Activated CD4-positive, alpha-beta T cell treated with anti-CD3 and anti-CD28 coated beads, Interleukin-2, amount 50 U/mL, for 4 hours (primary cell): ENCODE measurements around the gene GAN.

Source experiments
- DNase-seq, 2 experiments: peaks; one replicate each; pipeline ENCODE4 v3.0.0-alpha.2; 2020

The GAN gene, protein sequence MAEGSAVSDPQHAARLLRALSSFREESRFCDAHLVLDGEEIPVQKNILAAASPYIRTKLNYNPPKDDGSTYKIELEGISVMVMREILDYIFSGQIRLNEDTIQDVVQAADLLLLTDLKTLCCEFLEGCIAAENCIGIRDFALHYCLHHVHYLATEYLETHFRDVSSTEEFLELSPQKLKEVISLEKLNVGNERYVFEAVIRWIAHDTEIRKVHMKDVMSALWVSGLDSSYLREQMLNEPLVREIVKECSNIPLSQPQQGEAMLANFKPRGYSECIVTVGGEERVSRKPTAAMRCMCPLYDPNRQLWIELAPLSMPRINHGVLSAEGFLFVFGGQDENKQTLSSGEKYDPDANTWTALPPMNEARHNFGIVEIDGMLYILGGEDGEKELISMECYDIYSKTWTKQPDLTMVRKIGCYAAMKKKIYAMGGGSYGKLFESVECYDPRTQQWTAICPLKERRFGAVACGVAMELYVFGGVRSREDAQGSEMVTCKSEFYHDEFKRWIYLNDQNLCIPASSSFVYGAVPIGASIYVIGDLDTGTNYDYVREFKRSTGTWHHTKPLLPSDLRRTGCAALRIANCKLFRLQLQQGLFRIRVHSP

DNA sequence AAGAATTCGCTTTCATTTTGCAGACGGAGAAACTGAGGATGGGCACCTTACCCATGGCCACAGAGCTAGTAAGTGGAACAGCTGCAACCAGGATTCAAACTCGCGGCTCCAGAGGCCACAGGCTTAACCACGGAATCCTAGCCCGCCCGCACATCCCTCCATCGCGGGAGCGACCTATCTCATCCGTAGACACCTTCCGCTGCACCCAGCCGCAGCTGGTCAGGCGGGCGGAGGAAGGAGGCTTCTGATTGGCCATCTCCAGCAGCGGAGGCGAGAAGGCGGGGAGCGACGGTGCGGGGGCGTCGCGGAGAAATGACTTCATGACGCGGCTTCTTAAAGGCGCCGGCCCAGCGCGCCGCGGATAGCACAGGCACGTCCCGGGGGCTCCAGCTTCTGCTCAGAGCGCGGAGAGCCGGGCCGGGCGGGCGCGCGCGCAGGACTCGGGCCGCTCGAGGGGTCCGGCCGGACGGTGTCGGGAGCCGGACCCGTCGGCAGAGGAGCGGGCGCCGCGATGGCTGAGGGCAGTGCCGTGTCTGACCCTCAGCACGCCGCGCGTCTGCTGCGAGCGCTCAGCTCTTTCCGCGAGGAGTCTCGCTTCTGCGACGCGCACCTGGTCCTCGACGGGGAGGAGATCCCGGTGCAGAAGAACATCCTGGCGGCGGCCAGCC, at the start of gene GAN:
Gene GAN, plus strand, starts transcription at position 360 of the 668 bp plus-strand sequence. Its CDS starts 152 bp downstream, at position 512.
- peak; percentile 91 to 93 for DNase-seq

DNA sequence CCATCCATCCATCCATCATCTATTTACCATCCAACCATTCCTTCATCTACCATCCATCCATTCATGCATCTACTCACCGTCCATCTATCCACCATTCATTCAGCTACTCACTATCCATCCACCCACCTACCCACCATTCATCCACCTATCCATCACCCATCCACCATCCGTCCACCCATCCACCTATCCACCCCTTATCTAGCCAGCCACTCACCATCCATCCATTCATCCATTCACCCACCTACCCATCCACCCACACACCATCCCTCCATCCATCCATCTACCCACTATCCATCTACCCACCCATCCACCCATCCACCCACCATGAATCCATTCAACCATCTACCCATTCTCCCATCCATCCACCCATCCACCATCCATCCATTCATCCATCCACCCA, 49.7 kb upstream of the GAN start:
- no peak for DNase-seq

DNA sequence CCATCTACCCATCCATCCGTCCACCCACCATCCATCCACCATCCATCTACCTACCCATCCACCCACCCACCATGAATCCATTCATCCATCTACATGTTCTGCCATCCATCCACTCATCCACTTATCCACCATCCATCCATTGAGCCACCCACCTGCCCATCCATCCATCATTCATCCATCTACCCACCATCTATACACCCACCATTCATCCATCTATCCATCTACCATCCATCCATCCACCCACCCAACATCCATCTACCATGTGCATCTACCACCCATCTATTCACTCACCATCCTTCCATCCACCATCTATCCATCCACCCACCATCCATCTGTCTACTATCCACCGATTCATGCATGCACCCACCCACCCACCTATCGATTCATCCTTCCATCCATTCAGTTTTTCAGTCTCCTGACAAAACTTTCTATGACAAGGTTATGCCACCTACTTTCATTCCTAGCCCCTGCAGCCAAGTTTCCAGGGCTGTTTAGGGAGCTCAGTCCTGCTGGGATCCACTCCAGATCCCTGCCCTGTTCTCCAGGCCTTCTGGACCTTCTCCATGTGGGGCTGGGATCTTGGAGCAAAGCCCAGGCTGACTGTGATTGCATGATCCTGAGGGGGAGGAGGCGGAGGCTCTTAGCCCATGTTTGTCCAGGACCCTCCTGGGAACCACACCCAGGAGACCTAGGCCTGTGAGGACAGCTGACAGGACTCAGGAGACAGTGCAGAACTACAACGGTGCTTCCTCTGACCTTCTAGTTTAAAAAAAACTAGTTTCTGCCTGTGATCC, 48.9 kb upstream of the GAN start:
- no peak for DNase-seq

DNA sequence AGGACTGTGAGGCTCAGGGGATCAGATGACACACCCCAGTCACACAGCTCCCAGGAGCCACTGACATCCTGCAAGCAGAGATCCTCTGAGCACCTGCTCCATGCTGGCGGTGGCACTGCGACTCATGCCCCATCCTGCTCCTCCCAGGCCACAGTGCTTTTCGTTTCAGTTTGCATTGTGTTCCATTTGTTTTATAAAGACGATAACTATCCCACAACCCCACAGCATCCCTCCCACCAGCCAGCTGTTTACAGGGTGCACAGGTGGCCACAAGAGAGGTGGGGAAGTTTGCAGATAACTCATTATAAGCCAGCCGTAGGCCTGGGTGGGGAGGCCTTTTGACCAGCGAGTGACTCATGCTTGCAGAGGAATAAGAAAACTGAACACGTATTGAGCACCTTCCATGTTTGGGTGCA, 48.1 kb upstream of the GAN start:
- no peak for DNase-seq

DNA sequence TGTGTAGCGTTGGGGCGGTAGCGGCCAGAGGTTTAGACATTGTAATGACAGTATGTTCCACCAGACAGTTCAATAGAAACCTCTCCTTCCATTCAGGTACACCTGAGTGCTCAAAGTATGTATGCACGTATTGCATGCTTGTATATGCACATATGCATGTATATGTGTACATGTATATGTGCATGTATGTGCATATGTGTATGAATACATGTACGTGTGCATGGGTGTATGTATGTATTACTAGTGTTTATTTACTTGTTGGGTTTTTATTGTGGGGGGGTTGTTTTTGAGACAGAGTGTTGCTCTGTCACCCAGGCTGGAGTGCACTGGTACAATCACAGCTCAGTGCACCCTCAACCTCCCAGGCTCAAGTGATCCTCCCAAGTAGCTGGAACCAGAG, 46.3 kb upstream of the GAN start:
- DNase-seq: no peak

DNA sequence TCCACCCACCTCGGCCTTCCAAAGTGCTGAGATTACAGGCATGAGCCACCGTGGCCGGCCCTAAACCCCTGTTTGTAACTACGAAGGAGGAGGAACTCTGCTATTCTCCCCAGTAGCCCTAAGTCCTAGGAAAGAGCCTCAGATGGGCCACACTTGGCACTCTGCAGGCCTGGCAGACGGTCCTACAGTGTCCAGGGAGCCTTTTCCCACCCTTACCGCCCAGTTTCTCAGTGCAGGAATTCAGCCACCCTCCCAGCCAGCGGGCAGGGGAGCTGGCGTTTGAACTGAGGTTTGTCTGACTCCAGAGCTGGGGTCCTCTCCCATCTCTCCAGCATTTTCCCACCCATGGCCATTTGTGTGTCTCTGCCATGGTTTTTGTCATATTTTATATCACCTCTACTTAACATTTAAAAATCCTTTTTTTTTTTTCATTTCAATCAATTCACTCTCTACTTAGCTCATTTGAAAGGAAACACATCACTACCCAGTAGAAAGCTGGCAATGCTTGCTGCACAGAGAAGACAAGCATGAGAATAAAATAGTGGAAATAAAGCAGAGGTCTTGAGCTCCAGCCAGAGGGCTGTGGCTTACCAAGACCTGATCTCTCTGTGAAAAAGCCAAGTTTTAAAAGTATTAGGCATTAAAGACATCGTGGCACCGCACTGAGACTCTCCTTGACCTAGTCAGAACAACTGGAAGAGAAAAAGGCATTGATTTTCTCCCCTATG, 41.4 kb upstream of the GAN start:
- no peak for DNase-seq

DNA sequence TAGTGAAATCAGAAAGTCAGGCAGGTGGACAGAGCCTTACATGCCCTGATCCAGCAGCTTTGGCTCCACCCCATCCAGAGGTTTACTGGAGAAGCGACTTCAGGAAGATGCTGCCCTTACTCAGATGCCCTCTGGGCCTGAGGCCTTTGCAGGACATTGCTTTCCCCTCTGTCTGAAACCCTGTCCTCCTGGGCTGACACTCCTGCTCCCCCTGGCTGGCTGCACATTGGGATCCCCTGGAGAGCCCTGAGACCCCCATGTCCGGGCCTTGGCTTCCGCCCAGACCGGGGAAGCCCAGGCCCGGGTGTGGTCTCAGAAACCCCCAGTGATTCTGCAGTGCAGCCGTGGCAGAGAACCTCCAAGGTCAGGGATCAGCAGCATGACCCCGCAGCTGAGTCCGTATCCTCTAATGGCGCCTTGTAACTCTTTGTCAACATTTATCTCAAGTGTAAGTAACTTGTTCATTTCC, 39.7 kb upstream of the GAN start:
- no peak for DNase-seq

DNA sequence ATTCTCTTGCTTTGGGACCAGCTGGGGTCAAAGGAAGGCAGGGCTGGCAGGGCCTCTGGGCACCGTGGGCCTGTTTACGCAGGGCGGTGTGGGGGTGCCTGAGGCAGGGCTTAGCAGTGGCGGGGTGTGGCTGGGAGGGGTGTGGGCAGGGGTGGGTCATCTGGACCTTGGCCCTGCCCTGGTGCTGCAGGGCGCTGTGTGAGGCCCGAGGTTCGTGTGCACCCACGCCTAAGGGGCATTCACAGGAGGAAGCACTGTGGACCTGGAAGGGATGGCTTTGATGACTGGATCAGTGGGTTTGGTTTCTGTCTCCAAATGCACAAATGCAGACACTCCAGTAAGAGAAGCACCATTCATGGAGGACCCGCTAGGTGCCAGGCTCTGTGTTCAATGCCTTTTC, 39.0 kb upstream of the GAN start:
- no peak for DNase-seq

DNA sequence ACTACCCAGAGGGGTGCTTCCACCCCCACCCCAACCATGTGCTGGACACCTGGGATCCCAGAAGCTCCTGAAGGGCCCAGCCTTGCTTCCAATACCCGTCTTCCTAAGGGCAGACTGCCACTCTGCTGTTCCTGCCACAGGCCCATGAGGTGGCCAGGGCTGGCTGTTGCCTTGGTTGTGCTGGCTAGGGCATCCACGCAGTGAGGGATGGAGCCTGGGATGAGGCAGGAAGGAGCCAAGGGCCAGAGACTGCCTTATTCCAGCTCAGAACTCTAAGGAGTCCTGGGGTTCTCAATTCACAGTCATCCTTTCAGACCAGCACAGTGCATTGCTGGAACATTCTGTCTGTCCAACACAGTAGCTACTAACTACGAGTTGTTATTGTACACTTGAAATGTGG, 38.4 kb upstream of the GAN start:
- DNase-seq: no peak

DNA sequence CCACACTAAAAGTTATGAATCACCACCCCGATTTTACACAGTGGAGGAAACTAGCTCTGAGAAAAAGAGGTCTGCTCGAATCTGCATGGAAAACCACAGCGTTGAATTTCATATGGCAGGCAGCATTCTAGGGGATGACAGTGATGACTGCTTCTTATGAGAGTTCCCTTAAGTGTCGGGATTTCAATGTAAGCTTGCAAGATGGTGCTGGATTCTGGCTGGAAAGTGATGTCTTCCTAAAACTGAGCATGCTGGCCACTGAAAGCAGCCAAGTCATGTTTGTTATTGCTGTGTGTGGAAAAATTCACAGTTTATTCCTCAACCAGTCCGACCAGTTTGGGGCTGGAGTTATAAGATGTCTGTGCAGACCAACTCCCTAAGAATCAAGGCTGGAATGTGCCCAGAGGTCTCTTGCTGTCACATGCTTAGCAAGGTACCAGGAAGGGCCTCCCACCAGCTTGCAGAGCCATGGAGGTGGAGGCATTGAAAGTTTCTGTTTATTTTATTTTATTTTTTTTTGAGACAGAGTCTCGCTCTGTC, 37.2 kb upstream of the GAN start:
- no peak for DNase-seq

DNA sequence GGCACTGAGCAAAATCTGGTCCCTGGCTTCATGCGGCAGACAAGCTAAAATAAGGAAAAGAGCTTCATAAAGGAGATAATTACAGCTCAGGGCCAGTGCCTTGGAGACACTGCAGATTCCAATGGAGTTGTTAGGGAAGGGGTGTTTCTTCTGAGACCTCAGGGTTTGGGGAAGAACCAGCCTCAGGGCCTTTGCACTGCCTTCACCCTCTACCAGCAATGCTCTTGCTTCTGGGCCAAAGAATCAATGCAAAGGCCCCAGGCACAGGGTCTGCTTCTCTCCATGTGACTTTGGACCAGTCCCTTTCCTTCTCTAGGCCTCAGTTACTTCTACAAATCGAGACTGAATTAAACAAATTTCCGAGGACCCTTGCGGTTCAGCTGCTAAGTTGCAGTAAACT, 36.2 kb upstream of the GAN start:
- DNase-seq: no peak

DNA sequence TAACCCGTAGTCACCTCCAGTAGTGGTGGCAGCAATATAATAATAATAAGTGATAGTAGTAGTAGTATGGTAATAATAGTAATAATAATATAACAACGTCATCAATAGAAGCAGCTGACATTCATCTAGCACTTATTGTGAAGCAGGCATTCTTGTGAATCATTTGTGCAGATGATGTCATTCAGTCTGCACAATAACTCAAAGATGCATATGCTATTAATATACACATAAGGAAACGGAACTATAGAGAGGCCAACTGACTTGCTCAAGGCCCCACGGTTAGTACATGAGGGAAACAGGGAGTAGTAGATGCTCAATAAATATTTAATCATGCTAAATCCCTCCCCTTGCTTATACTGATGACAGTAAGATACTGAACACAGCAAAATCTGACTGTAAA, 35.4 kb upstream of the GAN start:
- DNase-seq: no peak

DNA sequence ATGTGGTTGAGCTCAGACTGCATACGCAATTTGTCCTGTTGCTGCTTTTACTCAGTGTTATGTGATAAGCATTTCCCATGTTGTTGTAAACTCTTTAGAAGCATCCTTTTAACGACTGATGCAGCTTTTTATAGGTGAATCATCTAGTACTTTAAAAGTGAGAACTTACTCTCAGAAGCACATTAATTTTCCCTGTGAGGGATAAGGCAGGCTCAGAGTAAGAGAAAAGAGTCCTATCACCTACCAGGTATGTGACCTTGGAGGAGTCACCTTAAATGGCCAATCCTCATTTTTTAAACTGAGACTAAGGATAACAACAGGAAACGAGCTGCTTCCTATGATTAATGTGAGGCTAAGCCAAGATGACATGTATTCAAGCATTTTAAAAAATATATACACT, 34.4 kb upstream of the GAN start:
- DNase-seq: no peak

DNA sequence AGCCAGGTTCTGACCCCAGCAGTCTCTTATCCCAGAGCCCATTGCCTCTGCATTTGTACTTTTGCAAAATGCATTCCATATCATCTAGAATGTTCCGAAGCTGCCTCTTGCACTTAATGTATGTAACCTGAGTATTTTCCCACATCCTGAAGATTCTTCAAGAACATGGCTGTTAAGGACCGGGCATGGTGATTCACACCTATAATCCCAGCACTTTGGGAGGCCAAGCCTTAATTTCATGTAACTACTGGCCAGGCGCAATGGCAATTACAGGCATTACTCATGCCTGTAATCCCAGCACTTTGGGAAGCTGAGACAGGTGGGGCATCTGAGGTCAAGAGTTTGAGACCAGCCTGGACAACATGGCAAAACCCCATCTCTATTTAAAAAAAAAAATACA, 31.7 kb upstream of the GAN start:
- no peak for DNase-seq

DNA sequence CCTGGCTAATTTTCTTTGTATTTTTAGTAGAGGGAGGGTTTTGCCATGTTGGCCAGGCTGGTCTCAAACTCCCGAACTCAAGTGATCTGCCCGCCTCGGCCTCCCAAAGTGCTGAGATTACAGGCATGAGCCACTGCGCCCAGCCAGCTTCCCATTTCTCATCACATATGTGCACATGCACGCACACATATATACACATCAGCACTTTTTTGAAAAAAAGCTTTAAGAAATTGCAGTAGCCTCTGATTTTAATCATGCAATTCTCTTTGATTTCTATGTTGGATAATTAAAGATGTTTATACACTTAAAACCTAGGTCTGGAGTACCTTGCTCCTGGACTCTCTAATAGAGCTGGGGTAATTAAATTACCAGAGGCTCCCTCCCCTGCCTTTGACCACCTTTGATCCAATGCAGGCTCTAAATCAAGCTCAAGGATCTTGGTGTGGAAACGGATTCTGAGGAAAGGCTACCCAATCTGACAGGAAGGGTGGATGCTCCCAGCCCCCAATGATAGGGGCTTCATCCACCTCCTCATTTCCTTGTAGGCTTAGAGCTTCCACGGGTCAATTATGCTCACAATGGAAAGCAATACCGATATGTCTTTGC, 29.7 kb upstream of the GAN start:
- no peak for DNase-seq

DNA sequence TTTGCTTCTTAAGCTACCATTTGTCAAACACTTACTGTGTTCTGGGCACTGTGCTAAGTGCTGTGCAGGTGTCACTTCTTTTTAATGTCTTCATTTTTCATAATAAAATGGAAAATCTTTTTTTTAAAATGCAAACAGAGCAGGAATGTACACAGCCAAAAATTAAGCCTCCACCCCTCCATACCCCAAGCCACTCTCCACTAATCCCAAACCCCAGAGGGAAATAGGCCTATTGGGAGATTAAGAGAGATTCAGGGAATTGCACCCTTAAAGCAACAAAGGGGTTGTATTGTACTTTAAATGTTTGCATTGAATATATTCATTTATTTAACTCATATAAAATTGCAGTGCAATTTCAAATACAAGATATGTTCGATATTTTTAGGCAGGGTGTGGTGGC, 28.6 kb upstream of the GAN start:
- no peak for DNase-seq

DNA sequence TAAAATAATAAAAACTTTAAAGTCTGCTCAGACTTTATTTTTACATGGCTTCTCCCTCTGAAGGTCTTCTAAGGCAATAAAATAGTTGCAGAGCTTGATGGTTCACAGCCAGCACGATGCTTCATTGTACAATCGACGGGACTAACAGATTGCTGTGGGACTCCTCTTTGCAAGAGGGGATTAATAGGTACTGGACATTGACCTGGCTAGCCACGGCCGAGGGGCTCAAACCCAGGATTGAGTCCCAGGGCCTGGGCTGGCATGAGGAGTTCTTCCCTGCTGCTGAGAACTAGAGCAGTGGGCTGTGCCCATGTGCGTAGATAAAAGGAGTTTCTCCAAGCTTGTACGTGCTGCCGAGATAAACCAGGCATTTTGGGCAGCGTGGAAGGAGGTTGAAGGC, 23.6 kb upstream of the GAN start:
- no peak for DNase-seq

DNA sequence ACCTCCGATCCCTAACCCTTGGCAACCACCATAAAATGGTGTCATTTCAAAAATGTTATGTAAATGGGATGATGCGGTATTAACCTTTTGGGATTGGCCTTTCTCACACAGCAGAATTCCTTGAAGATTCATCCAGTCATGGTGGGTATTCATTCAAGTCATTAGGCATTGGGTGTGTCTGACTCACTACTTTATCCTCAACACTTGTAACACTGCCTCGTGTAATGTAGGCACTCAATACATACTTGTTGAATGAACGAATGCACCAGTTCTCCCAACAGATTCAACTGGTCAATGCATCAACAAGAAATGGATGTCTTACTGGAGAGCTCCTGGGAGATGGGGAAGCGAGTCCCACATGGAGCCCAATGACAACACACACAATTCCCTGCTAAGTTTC, 21.8 kb upstream of the GAN start:
- no peak for DNase-seq

DNA sequence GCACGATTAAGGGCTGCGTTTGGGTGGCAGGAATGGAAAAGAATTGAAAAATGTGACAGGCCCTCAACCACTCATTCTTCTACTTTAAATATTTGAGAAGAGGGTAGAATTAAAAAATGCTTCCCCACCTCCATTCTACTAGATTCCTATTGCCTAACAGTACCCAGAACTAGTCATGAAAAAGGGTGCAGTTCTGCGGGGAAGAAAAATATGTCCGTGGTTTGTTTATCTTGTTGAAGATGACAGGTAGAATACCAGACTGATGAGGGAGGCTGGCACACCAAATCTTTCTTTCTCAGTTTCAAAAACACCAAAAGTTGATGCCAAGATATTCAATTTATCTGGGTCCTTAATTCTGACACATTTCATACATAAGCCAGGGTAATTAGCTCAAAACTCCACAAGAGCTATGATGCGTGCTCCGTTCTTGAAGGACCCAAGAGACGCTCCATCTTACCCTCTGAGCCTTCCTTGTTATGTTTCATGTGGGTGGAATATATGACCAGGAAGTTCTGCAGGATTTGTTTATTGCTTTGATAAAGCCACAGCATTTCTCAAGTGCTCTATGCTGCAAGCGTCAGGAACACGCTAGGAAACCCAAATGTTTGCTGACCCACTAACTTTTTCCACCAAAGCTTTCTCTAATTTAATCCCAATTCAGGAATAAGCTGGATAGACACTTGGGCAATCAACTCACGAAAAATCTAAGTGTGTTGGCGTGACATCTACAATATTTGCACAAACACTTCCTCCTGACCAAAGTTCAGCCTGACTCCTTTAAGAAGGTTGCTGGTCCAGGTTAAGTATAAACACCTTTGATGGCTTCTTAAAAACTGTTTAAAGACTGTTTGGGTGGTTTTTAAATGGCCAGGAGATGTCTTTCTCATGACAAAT, 20.6 kb upstream of the GAN start:
- DNase-seq: no peak

DNA sequence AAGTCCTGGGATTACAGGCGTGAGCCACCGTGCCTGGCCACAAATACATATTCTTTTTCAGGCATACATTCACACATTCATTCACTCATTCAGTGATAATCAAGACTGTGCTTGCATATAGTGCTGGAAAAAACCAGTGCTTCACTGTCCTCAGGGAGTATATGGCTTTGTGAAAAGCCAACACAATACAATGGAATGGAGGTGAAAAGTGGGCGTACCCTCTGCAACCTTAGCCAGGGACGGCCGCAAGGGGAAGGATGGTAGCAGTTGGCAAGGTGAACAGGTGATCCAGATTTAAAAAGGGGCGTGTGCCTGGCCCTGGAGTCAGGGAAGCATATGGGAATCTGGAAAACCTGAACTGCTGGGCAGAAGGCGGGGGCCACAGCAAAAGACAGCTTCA, 18.1 kb upstream of the GAN start:
- no peak for DNase-seq

DNA sequence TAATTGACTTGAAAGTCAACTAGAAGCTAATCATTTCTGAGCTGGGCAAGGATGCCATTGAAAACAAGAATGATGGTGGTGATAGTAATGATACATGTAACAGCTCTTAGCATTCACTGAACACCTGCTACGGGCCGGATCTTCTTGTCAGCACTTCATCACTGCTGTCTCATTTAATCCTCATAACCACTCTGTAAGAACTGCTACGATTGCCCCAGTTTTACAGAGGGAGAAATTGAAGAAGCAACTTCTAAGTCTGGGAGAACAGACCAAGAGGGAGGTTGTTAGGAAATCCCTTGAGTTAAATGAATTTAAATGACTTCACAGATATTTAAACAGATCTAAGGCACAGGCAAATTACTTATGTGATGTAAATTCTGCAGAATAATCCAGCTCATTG, 7.0 kb upstream of the GAN start:
- DNase-seq: no peak
